Skin of body (tissue), 2 donors: ENCODE measurements around the gene DDX51. TPM values are rescaled to one million over a fixed set of nuclear protein-coding genes. Genes with fewer than 3 reads are reported as not detected.
"Not testable (repeated sequence)": the region's sequence is repeated elsewhere in the genome, so short reads cannot be mapped to it uniquely, and the experiment has no call there.

Source experiments
- DNase-seq: peaks from one replicate; lab custom pipeline; 2025; lab: John Stamatoyannopoulos, UW
- total RNA-seq: library from RNA; depleted of rRNA; stranded (reverse); fragments of >200 nt; gene quantifications from one replicate; pipeline ENCODE4 v1.2.3, GENCODE V29; 2014

DDX51 gene
- total RNA-seq, 1 donor from 2014 or later, result 9.9 TPM

GRCh38 chr12:132154941-132155770 is 11.0 kb upstream of the DDX51 start:
- DNase-seq, result no peak

- DNase-seq, result no peak
Measured at GRCh38 chr12:132154341-132154761, 10.2 kb upstream of the DDX51 start.

- DNase-seq, result peak; percentile 64
Measured at GRCh38 chr12:132153501-132154340, 9.6 kb upstream of the DDX51 start.

GRCh38 chr12:132152953-132153352 is 8.8 kb upstream of the DDX51 start:
- no peak for DNase-seq

- no peak for DNase-seq
Measured at GRCh38 chr12:132152411-132152821, 8.3 kb upstream of the DDX51 start.

- no peak for DNase-seq
Measured at GRCh38 chr12:132151766-132152410, 7.8 kb upstream of the DDX51 start.

- DNase-seq, result no peak
Measured at GRCh38 chr12:132151145-132151765, 7.1 kb upstream of the DDX51 start.

- DNase-seq, result no peak
Measured at GRCh38 chr12:132150780-132151144, 6.6 kb upstream of the DDX51 start.

GRCh38 chr12:132149526-132149925 is 5.4 kb upstream of the DDX51 start:
- not testable (repeated sequence) for DNase-seq

- no peak for DNase-seq
Measured at GRCh38 chr12:132148368-132149045, 4.4 kb upstream of the DDX51 start.

GRCh38 chr12:132147423-132148367 is 3.6 kb upstream of the DDX51 start:
- DNase-seq, result no peak

GRCh38 chr12:132146772-132147422 is 2.8 kb upstream of the DDX51 start:
- DNase-seq, result no peak

GRCh38 chr12:132146098-132146497 is 2.0 kb upstream of the DDX51 start:
- no peak for DNase-seq

- no peak for DNase-seq
Measured at GRCh38 chr12:132145334-132145733, 1.2 kb upstream of the DDX51 start.

- DNase-seq, result no peak
Measured at GRCh38 chr12:132144810-132145168, 670 bp upstream of the DDX51 start.

- DNase-seq, result no peak
Measured at GRCh38 chr12:132143336-132144071, 615 bp downstream of the DDX51 start.

GRCh38 chr12:132142679-132143335 is 1.3 kb downstream of the DDX51 start:
- no peak for DNase-seq
